ENCODE data around the gene CDC45.
"Not testable (repeated sequence)": the region's sequence is repeated elsewhere in the genome, so short reads cannot be mapped to it uniquely, and the experiment has no call there.

The CDC45 gene

GRCh38 chr22:19546680-19547079 is 67.0 kb downstream of the CDC45 start:
- Mint-ChIP-seq H3K9me3 (no peaks in the 10 kb centered on the region), H3K27ac (no peak overlapping the region), H3K27me3 (peaks cover 2% of the 10 kb centered on the region), H3K36me3 (ENCODE audit: low read depth) (no peaks in the 10 kb centered on the region), H3K4me3 (no peak overlapping the region), H3K4me1 (ENCODE audit: low read depth) (no peaks in the 10 kb centered on the region)
- no peak for DNase-seq

GRCh38 chr22:19547620-19548019 is 67.9 kb downstream of the CDC45 start:
- Mint-ChIP-seq H3K9me3 (no peaks in the 10 kb centered on the region), H3K4me1 (ENCODE audit: low read depth) (no peaks in the 10 kb centered on the region), H3K36me3 (ENCODE audit: low read depth) (no peaks in the 10 kb centered on the region), H3K4me3 (no peak overlapping the region), H3K27ac (no peak overlapping the region), H3K27me3 (peaks cover 2% of the 10 kb centered on the region)
- no peak for DNase-seq

- not testable (repeated sequence) for H3K9me3 Mint-ChIP-seq; H3K27ac Mint-ChIP-seq; H3K4me3 Mint-ChIP-seq; DNase-seq; H3K36me3 Mint-ChIP-seq (ENCODE audit: low read depth); H3K4me1 Mint-ChIP-seq (ENCODE audit: low read depth); H3K27me3 Mint-ChIP-seq
Observed at GRCh38 chr22:19548427-19548826, 68.7 kb downstream of the CDC45 start.

GRCh38 chr22:19548964-19549363 is 69.2 kb downstream of the CDC45 start:
- no peak overlapping the region for H3K27ac Mint-ChIP-seq
- no peaks in the 10 kb centered on the region for H3K27me3 Mint-ChIP-seq
- no peaks in the 10 kb centered on the region for H3K36me3 Mint-ChIP-seq (ENCODE audit: low read depth)
- H3K9me3 Mint-ChIP-seq, result no peaks in the 10 kb centered on the region
- H3K4me1 Mint-ChIP-seq (ENCODE audit: low read depth), result no peaks in the 10 kb centered on the region
- no peak for DNase-seq
- H3K4me3 Mint-ChIP-seq, result no peak overlapping the region

- Mint-ChIP-seq H3K27ac (no peak overlapping the region), H3K27me3 (no peaks in the 10 kb centered on the region), H3K4me3 (no peak overlapping the region), H3K36me3 (ENCODE audit: low read depth) (no peaks in the 10 kb centered on the region), H3K9me3 (no peaks in the 10 kb centered on the region), H3K4me1 (ENCODE audit: low read depth) (no peaks in the 10 kb centered on the region)
- no peak for DNase-seq
Observed at GRCh38 chr22:19549428-19549827, 69.7 kb downstream of the CDC45 start.

- no peak for DNase-seq
- no peak overlapping the region for H3K27ac Mint-ChIP-seq
- H3K4me1 Mint-ChIP-seq (ENCODE audit: low read depth), result no peaks in the 10 kb centered on the region
- H3K9me3 Mint-ChIP-seq, result no peaks in the 10 kb centered on the region
- no peak overlapping the region for H3K4me3 Mint-ChIP-seq
- H3K27me3 Mint-ChIP-seq, result no peaks in the 10 kb centered on the region
- H3K36me3 Mint-ChIP-seq (ENCODE audit: low read depth), result no peaks in the 10 kb centered on the region
Observed at GRCh38 chr22:19550382-19550781, 70.7 kb downstream of the CDC45 start.

- Mint-ChIP-seq H3K27ac (no peak overlapping the region), H3K9me3 (no peaks in the 10 kb centered on the region), H3K4me3 (no peak overlapping the region), H3K27me3 (no peaks in the 10 kb centered on the region), H3K36me3 (ENCODE audit: low read depth) (no peaks in the 10 kb centered on the region), H3K4me1 (ENCODE audit: low read depth) (no peaks in the 10 kb centered on the region)
- DNase-seq, result no peak
Observed at GRCh38 chr22:19553201-19553600, 73.5 kb downstream of the CDC45 start.

- H3K27ac Mint-ChIP-seq, result no peak overlapping the region
- H3K36me3 Mint-ChIP-seq (ENCODE audit: low read depth), result no peaks in the 10 kb centered on the region
- DNase-seq, result no peak
- no peak overlapping the region for H3K4me3 Mint-ChIP-seq
- no peaks in the 10 kb centered on the region for H3K9me3 Mint-ChIP-seq
- H3K27me3 Mint-ChIP-seq, result no peaks in the 10 kb centered on the region
- no peaks in the 10 kb centered on the region for H3K4me1 Mint-ChIP-seq (ENCODE audit: low read depth)
Observed at GRCh38 chr22:19554834-19555404, 75.2 kb downstream of the CDC45 start.

GRCh38 chr22:19555651-19556050 is 75.9 kb downstream of the CDC45 start:
- Mint-ChIP-seq H3K36me3 (ENCODE audit: low read depth) (no peaks in the 10 kb centered on the region), H3K27me3 (no peaks in the 10 kb centered on the region), H3K9me3 (no peaks in the 10 kb centered on the region), H3K27ac (no peak overlapping the region), H3K4me1 (ENCODE audit: low read depth) (no peaks in the 10 kb centered on the region), H3K4me3 (no peak overlapping the region)
- no peak for DNase-seq

GRCh38 chr22:19556963-19557545 is 77.3 kb downstream of the CDC45 start:
- Mint-ChIP-seq H3K4me1 (ENCODE audit: low read depth) (no peaks in the 10 kb centered on the region), H3K27me3 (no peaks in the 10 kb centered on the region), H3K9me3 (no peaks in the 10 kb centered on the region), H3K36me3 (ENCODE audit: low read depth) (no peaks in the 10 kb centered on the region), H3K27ac (no peak overlapping the region), H3K4me3 (no peak overlapping the region)
- DNase-seq, result no peak

GRCh38 chr22:19559324-19559811 is 79.6 kb downstream of the CDC45 start:
- H3K9me3 Mint-ChIP-seq, result no peaks in the 10 kb centered on the region
- H3K27me3 Mint-ChIP-seq, result no peaks in the 10 kb centered on the region
- no peak overlapping the region for H3K4me3 Mint-ChIP-seq
- H3K27ac Mint-ChIP-seq, result no peak overlapping the region
- no peaks in the 10 kb centered on the region for H3K4me1 Mint-ChIP-seq (ENCODE audit: low read depth)
- DNase-seq, result no peak
- H3K36me3 Mint-ChIP-seq (ENCODE audit: low read depth), result no peaks in the 10 kb centered on the region

- Mint-ChIP-seq H3K27ac (no peak overlapping the region), H3K4me1 (ENCODE audit: low read depth) (no peaks in the 10 kb centered on the region), H3K27me3 (no peaks in the 10 kb centered on the region), H3K4me3 (no peak overlapping the region), H3K9me3 (no peaks in the 10 kb centered on the region), H3K36me3 (ENCODE audit: low read depth) (no peaks in the 10 kb centered on the region)
- no peak for DNase-seq
Observed at GRCh38 chr22:19559956-19560355, 80.2 kb downstream of the CDC45 start.

GRCh38 chr22:19565382-19566278 is 85.9 kb downstream of the CDC45 start:
- no peak for DNase-seq
- Mint-ChIP-seq H3K27me3 (no peaks in the 10 kb centered on the region), H3K4me1 (ENCODE audit: low read depth) (peaks cover 4% of the 10 kb centered on the region), H3K9me3 (no peaks in the 10 kb centered on the region), H3K4me3 (no peak overlapping the region), H3K27ac (no peak overlapping the region), H3K36me3 (ENCODE audit: low read depth) (no peaks in the 10 kb centered on the region)

- Mint-ChIP-seq H3K27me3 (no peaks in the 10 kb centered on the region), H3K27ac (no peak overlapping the region), H3K36me3 (ENCODE audit: low read depth) (no peaks in the 10 kb centered on the region), H3K9me3 (no peaks in the 10 kb centered on the region), H3K4me1 (ENCODE audit: low read depth) (peaks cover 4% of the 10 kb centered on the region), H3K4me3 (no peak overlapping the region)
- no peak for DNase-seq
Observed at GRCh38 chr22:19566279-19567156, 86.8 kb downstream of the CDC45 start.
